SU-DHL-6 (cell line): ENCODE measurements around the gene NFIC.

Experiments used
- H2AFZ ChIP-seq: fragments of 200-600 bp; sonication (generic); 2 replicates; pipeline ENCODE4 v1.6.1; 2014; ENCODE audit warnings: low read depth, mild to moderate bottlenecking, moderate library complexity, mixed read lengths, antibody characterized with exemption, low read length; ENCODE audit not compliant: severe bottlenecking
- H3F3A ChIP-seq: fragments of 200-600 bp; shearing (Covaris generic); 2 replicates; pipeline ENCODE4 v1.6.0; 2016; ENCODE audit warnings: antibody characterized with exemption, mild to moderate bottlenecking; ENCODE audit not compliant: insufficient read depth
- H3K27ac ChIP-seq: fragments of 200-600 bp; sonication (generic); 2 replicates; pipeline ENCODE4 v1.5.1; 2016; ENCODE audit warnings: low read depth, mild to moderate bottlenecking, low read length, moderate library complexity, mixed read lengths
- H3K27me3 ChIP-seq: fragments of 200-600 bp; sonication (generic), shearing (Covaris generic); 2 replicates; pipeline ENCODE4 v1.6.0; 2014; ENCODE audit warnings: mild to moderate bottlenecking, low read length
- H3K36me3 ChIP-seq: fragments of 200-600 bp; sonication (generic); 2 replicates; pipeline ENCODE4 v1.6.1; 2014; ENCODE audit warnings: mild to moderate bottlenecking, low read length, mixed read lengths
- H3K4me2 ChIP-seq: fragments of 300-600, 200-600 bp; shearing (Covaris generic), sonication (generic); 2 replicates; pipeline ENCODE4 v1.6.0; 2014; ENCODE audit warnings: low read length, low read depth, mild to moderate bottlenecking; ENCODE audit not compliant: poor library complexity, severe bottlenecking
- H3K4me3 ChIP-seq: fragments of 200-600 bp; sonication (generic); 2 replicates; pipeline ENCODE4 v1.5.1; 2014; ENCODE audit warnings: antibody characterized with exemption, low read length, mild to moderate bottlenecking, mixed read lengths; ENCODE audit not compliant: insufficient read depth, poor library complexity, severe bottlenecking
- H3K79me2 ChIP-seq: fragments of 200-600 bp; sonication (generic); 2 replicates; pipeline ENCODE4 v1.6.1; 2014; ENCODE audit warnings: mild to moderate bottlenecking, low read length, moderate library complexity; ENCODE audit not compliant: insufficient read depth
- H3K9ac ChIP-seq: fragments of 200-600 bp; sonication (generic); 2 replicates; pipeline ENCODE4 v1.7.0; 2014; ENCODE audit warnings: mild to moderate bottlenecking, low read length
- H3K9me2 ChIP-seq: fragments of 200-600 bp; sonication (generic); replicated peaks from 2 replicates; pipeline ENCODE4 v1.6.1; 2014; ENCODE audit warnings: low read length; ENCODE audit not compliant: insufficient read depth
- H3K9me3 ChIP-seq: fragments of 200-600 bp; sonication (generic); 2 replicates; pipeline ENCODE4 v1.6.1; 2014; ENCODE audit warnings: low read length, mixed read lengths; ENCODE audit not compliant: insufficient read depth
- H4K20me1 ChIP-seq: fragments of 200-600 bp; sonication (generic); 2 replicates; pipeline ENCODE4 v1.6.1; 2014; ENCODE audit warnings: low read depth, mild to moderate bottlenecking, antibody characterized with exemption, low read length, moderate library complexity, mixed read lengths
- EZH2phosphoT487 ChIP-seq: fragments of 200-600 bp; sonication (generic), shearing (Covaris generic); conservative IDR thresholded peaks from 2 replicates; pipeline ENCODE4 v1.6.1; 2018; ENCODE audit warnings: mild to moderate bottlenecking, antibody characterized with exemption, low read length, moderate library complexity, mixed read lengths
- TF ChIP-seq, protein P1 (sequence below): fragments of 200-600 bp; sonication (generic); IDR thresholded peaks from one replicate; pipeline ENCODE4 v1.5.1; 2017; ENCODE audit warnings: antibody characterized with exemption, mild to moderate bottlenecking, low read length, moderate library complexity; ENCODE audit not compliant: insufficient read depth, poor library complexity, severe bottlenecking

The NFIC gene

DNA sequence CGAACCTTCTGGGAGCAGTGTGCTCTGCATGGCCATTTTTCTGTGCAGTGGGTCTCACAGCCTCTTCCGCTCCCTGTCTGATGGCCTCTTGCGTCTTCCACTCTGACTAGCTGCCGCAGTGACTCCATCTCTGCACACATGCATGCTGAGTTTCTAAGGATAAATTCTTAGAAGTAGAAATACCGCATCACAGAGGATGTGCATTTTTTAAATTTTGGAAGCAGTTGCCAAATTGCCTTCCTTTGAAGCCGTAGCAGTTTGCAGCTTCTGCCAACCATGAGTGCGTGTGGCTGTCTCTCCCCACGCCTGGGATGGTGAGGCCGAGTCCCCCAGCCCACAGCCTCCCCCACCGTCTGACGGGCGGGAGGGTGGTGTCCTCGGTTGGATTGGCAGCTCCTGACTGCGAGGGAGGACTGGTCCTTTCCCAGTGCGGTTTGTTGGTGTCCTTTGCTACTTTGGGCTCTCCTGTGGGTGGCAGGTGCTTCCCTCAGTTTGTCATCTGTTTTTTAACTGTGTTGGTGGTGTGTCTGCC lies 149.6 kb downstream of the NFIC start:
- Histone ChIP-seq H4K20me1 (0 out of 2 replicates have a peak, but pooled peaks cover 5% of the 10 kb centered on the region), H3K4me2 (peak overlapping the region; percentile 11), H3K36me3 (no peaks in the 10 kb centered on the region), H3K9me2 (no peaks in the 10 kb centered on the region), H3K9ac (no peak overlapping the region), H3K79me2 (peaks cover 83% of the 10 kb centered on the region), H3F3A (no peaks in the 10 kb centered on the region), H3K27ac (peak overlapping the region; percentile 53), H3K4me3 (no peak overlapping the region), H2AFZ (no peak overlapping the region), H3K9me3 (no peaks in the 10 kb centered on the region), H3K27me3 (no peaks in the 10 kb centered on the region)
- TF ChIP-seq, protein P1, sequence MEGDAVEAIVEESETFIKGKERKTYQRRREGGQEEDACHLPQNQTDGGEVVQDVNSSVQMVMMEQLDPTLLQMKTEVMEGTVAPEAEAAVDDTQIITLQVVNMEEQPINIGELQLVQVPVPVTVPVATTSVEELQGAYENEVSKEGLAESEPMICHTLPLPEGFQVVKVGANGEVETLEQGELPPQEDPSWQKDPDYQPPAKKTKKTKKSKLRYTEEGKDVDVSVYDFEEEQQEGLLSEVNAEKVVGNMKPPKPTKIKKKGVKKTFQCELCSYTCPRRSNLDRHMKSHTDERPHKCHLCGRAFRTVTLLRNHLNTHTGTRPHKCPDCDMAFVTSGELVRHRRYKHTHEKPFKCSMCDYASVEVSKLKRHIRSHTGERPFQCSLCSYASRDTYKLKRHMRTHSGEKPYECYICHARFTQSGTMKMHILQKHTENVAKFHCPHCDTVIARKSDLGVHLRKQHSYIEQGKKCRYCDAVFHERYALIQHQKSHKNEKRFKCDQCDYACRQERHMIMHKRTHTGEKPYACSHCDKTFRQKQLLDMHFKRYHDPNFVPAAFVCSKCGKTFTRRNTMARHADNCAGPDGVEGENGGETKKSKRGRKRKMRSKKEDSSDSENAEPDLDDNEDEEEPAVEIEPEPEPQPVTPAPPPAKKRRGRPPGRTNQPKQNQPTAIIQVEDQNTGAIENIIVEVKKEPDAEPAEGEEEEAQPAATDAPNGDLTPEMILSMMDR = no peak
- TF ChIP-seq EZH2phosphoT487 = no peak

DNA sequence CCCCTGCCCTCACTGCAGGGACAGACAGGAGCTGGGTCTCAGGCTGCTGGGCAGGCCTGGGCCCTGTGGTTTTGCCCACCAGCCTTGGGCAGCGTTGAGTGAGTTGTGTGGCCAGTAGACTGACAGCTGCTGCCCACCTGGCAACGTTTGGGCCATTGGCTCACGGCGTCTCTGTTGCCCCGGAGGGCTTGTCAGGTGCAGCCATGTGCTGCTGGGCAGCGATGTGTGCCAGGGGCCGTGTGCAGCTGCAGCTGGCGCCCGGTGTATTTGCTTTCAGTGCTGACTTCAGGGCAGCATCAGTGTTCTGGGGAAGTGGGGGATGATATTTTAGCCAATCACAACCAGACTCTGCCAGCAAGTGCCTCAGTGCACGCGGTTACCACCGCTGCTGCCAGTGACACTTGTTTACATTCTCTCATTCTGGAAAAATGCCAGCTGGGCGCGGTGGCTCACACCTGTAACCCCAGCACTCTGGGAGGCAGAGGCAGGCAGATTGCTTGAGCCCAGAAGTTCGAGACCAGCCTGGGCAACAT lies 150.4 kb downstream of the NFIC start:
- Histone ChIP-seq H3F3A (no peaks in the 10 kb centered on the region), H3K4me2 (peak overlapping the region; percentile 11), H2AFZ (no peak overlapping the region), H3K9me3 (no peaks in the 10 kb centered on the region), H4K20me1 (0 out of 2 replicates have a peak, but pooled peaks cover 5% of the 10 kb centered on the region), H3K27me3 (no peaks in the 10 kb centered on the region), H3K27ac (peak overlapping the region; percentile 57), H3K4me3 (no peak overlapping the region), H3K9me2 (no peaks in the 10 kb centered on the region), H3K79me2 (peaks cover 78% of the 10 kb centered on the region), H3K9ac (no peak overlapping the region), H3K36me3 (no peaks in the 10 kb centered on the region)
- TF ChIP-seq, protein P1 = no peak
- TF ChIP-seq EZH2phosphoT487 = no peak

DNA sequence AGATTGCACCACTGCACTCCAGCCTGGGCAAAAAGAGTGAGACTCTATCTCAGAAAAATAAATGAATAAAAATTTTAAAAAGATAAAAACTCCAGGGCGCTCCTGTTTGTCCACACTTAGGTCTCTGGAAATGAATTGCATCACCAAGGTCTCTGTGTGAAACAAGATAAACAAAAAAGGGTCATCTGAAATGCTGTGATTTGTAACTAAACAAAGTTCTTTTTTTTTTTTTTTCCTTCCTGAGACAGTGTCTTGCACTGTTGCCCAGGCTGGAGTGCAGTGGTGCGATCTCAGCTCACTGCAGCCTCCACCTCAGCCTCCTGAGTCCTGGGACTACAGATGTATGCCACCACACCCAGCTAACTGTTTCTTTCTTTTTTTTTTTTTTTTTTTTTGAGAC lies 151.3 kb downstream of the NFIC start:
- TF ChIP-seq, protein P1 = no peak
- TF ChIP-seq EZH2phosphoT487 = no peak
- Histone ChIP-seq H3K79me2 (peaks cover 75% of the 10 kb centered on the region), H4K20me1 (0 out of 2 replicates have a peak, but pooled peaks cover 5% of the 10 kb centered on the region), H3K9me3 (no peaks in the 10 kb centered on the region), H3F3A (no peaks in the 10 kb centered on the region), H3K27me3 (no peaks in the 10 kb centered on the region), H3K9ac (no peak overlapping the region), H3K27ac (no peak overlapping the region), H3K36me3 (no peaks in the 10 kb centered on the region), H2AFZ (no peak overlapping the region), H3K4me2 (no peak overlapping the region), H3K9me2 (no peaks in the 10 kb centered on the region), H3K4me3 (no peak overlapping the region)
